NCI-H2227 treated with DMSO at 0.1 percent for 48 hours (cell line): ENCODE measurements around the gene CCDC192.

Experiments
- DNase-seq: peaks from one replicate; lab custom pipeline; 2025; lab: John Stamatoyannopoulos, UW

Gene CCDC192

DNA sequence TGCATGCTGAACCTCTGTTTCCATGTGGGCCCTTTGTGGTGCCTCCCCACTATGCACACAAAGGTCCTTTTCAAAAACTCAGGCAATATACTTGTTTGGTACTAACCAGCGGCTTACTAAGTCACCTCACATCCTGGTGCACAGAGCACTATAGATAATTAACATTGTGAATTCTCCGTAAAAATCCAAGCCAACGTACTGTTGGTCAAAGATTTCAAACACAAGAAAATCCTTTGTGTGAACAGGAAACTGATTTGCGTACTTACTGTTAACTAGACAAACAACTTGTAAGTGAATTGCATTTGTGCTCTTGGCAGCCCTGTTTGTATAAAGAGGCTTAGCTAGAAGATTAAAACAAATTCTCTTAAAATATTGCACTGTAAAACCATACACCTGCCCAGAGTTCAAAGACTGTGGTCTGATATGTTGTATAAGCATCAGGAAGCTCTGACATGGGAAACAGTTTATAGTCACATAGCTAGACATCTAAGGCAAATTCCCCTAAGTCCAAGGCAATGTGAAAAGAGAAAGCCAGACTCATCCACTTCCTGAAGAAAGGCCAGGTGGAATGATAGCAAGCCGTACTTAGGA lies 255.3 kb downstream of the CCDC192 start:
- no peak for DNase-seq

DNA sequence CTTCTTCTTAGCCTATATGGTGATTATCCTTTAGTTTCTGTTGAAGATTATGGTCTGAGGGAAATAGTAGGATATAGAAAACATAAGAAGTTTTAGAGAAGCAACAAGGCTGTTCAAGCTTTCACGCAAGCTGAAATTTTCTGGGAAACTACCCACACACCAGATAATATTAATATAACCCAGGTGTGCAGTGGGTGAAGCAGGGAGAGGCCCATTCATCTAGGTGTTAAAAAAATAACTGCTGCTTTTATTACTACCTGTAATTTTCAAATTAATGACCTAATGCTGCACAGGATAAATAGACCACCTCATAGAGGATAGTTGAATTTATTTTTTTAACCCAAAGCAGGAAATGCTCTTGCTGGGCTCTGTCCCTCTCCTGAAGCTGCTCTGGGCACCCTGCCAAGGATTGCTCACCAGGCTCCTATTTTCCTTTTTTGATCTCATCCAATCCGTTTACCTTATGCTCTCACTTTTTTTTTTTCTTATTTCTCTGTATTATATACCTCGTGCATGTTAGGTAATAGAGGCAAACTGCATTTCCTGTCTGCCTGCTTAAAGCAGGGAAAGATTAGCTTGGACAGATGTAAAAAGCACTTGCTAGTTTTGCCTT lies 256.1 kb downstream of the CCDC192 start:
- peak; percentile 47 for DNase-seq

GRCh38 chr5:127960270-127960691 lies 257.1 kb downstream of the CCDC192 start:
- DNase-seq, result no peak

DNA sequence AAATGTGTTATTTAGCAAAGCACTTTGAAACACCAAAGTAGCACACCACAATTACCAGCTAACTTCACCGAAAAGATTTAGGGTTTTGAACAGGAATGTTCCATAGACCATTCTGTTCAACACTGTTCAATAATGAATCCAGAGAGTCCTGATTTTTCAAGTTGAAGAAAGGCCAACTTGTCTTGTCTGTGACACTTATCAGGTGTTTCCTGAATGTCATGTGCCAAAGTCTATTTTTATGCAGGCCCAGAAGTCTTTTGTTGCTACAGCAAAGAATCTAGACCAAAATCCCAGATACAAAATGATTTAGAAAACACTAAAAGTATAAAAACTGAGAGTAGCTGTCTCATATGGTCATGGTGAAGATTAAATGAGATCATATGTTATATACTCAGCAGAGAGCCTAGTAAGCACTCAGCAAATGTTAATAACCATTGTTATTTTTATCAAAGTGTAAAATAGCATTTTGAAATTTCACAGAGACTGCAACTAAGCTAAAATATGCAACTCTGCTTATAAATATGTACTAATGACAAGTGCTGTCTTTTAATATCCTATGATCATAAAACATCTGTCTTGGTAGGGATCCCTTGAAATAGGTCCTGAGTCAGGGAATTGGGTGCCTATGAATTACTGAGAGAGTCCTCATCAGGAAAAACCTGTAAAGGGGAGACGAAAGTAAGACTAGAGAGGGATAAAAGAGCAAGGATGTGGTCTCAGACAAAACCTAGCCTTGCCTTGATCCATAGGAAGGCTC lies 258.0 kb downstream of the CCDC192 start:
- DNase-seq, result no peak

- DNase-seq, result no peak
Observed at GRCh38 chr5:127961763-127962145, 258.6 kb downstream of the CCDC192 start.

DNA sequence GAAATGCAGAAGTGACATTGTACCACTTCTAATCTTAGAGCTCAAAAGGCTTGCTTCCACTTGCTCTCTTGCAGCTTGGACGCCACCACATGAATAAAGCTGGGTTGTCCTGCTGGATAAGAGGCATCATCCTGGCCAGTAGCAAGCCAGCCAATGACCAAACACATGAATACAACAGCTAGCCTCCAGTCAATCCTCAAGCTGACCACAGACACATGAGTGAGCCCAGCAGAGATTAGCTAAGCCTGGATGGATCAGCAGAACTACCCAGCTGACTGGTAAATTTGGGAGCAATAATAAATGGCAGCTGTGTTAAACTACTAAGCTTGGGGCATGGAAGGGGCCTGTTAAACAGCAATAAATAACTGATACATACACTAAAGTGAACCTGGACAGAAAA lies 259.3 kb downstream of the CCDC192 start:
- no peak for DNase-seq

DNA sequence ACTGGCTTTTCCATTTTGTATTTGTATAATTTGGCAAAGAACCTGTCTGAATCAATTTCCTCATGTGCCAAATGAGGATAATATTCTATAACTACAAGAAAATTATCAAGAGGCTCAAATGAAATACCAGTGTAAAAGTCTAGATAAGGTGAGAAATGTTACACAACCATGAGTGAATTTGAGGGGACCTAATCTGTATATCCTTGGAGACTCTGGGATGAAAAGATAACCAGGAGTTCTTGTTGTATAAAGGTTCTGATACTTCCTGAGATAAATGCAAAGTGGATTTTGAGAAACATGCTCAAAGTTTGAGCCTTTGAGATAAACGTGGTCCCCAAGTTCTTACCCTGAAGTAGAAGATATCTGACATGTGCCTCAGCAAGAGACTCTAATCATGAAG lies 260.0 kb downstream of the CCDC192 start:
- DNase-seq, result no peak

DNA sequence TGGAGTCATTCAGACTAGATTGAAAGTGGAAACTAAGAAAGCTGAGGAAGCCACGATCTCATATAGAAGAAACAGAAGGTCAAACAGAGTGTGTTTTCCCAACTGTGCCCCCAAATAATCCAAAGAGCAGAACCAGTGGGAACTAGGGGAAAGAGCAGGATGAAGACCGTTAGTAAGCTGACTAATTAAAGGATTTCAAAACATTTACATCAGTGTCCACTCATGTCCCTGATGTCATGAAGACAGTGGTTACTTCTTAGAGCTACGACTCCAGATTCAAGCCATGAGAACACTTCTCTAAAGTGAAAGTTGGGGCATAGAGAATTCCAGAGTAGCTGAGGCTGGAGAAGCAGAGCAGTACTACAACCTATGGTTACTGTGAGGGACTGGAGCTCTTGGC lies 260.7 kb downstream of the CCDC192 start:
- no peak for DNase-seq

- no peak for DNase-seq
Observed at GRCh38 chr5:127967323-127967982, 264.3 kb downstream of the CCDC192 start.

GRCh38 chr5:127967983-127968592 lies 264.9 kb downstream of the CCDC192 start:
- no peak for DNase-seq

GRCh38 chr5:127969002-127969401 lies 265.8 kb downstream of the CCDC192 start:
- DNase-seq, result no peak

GRCh38 chr5:127969651-127970050 lies 266.5 kb downstream of the CCDC192 start:
- no peak for DNase-seq

GRCh38 chr5:127970081-127970480 lies 266.9 kb downstream of the CCDC192 start:
- DNase-seq, result no peak

DNA sequence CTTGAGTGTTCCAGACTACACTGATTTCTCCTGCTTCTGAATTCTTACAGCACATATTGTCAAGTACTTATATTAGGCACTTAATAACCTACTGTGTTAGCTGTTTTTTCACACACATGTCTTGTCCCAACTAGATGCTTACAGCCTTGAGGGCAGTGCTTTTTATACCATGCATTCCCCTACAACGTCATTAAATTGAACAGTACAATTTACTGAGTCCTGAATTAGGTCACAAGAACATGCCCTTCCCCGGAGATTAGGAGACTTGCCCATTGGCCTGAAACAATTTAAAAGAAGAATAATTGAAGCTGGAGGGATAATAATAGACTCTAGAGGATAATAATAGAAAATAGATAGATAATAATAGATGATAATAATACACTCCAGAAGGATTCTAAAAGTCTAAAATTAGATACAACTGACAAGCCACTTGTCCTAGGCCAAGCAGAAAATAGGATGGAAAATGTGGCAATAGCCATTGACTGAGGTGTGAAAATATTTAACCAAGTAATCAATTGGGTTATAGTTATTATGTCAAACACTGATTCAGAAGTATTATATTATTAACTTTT lies 267.7 kb downstream of the CCDC192 start:
- DNase-seq, result peak; percentile 66

GRCh38 chr5:127975961-127976360 lies 272.8 kb downstream of the CCDC192 start:
- no peak for DNase-seq

DNA sequence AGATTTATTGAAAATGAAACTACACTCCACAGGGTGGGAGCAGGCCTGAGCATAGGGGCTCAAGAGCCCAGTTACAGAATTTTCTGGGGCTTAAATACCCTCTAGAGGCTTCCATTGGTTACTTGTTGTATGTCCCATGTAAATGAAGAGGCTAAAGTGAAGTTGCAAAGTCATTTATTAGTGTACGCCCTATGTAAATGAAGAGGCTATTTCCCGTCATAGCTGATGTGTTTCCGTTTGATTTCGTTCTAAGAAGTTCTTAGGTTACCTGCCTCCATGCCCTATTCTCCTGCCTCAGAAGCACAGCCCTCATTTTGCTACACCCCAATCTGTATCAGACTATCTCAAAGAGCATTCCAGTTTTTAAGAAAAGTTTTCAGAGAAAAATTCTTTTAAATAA lies 273.3 kb downstream of the CCDC192 start:
- no peak for DNase-seq

- no peak for DNase-seq
Observed at GRCh38 chr5:127976991-127977717, 274.0 kb downstream of the CCDC192 start.

- DNase-seq, result no peak
Observed at GRCh38 chr5:127978738-127979300, 275.6 kb downstream of the CCDC192 start.

DNA sequence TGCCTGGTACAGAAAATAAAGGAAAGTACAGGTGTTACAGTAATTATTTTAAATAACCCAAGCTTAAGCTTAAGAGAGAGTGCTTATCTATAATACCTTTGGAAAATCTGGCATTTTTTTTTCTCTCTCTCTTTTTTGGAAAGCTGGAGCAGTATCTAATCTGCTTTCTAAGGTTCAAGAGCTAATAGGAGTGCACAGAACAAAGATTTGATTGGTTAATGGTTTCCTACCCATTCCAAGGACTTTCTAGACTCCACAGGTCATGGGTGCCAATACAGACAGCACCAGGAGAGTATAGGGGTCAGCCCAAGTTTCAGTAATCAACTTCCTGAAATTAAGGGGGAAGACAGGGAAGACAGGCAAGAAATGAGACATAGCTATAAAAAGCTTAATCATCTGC lies 276.3 kb downstream of the CCDC192 start:
- DNase-seq, result no peak

DNA sequence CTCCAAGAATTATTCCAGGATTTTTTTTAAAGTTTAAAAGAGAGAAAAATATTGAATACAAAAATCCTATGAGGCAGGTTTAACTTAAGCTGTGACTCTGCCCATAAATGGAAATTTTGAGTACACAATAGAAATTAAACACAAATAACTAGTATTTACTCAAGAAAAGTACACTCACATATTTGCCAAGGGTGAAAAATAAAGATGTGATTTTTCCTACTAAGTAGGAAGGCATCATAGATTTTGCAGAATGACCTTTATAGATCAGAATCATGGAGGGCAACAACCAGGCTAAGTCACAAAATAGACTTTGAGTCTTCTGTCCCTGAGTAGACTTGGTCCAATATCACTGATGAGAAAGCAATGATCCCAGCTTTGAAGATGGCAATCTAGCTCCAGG lies 277.7 kb downstream of the CCDC192 start:
- no peak for DNase-seq

- DNase-seq, result no peak
Observed at GRCh38 chr5:127981498-127981897, 278.3 kb downstream of the CCDC192 start.
